NB4 (cell line): ENCODE measurements around the gene ABLIM1.

Experiments used
- DNase-seq: peaks from one replicate; pipeline ENCODE4 v3.0.0; 2010; ENCODE audit warnings: low read depth
- H3K4me3 ChIP-seq: one replicate; pipeline ENCODE4 v1.5.1; 2011; ENCODE audit warnings: mild to moderate bottlenecking, low read depth, low read length, moderate library complexity
- MYC ChIP-seq: IDR thresholded peaks from 2 replicates; pipeline ENCODE4 v1.6.1; 2011; ENCODE audit warnings: low read depth, low read length
- POLR2A ChIP-seq: IDR thresholded peaks from 2 replicates; pipeline ENCODE4 v1.6.1; 2011; ENCODE audit warnings: mild to moderate bottlenecking; ENCODE audit not compliant: insufficient read length; ENCODE audit errors: extremely low read depth
- TF ChIP-seq, protein P1 (sequence below): IDR thresholded peaks from 2 replicates; pipeline ENCODE4 v1.6.1; 2011; ENCODE audit warnings: low read depth, low read length
- TF ChIP-seq, protein P2 (sequence below): IDR thresholded peaks from one replicate; pipeline ENCODE4 v1.5.1; 2012; ENCODE audit warnings: low read depth, low read length

Gene ABLIM1

DNA sequence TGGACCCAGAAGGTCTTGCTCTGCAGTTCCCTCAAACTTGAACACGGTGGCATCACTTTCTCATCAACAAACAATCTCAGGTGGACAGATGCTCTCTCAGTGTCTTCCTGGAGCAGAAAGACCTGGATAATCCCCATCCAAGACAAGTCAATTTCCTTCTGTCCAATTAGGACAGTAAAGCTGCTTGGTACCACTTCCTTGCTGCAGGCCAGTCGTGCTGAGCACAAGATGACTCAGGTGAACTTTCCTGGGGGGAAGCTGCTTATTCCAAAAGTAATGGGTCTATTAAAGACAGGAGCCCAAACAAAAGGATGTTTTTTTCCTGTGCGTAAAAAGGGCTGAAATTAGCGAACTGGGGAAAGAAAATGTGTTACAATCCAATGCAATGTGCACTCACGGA, 146.2 kb downstream of the ABLIM1 start:
- TF ChIP-seq, protein P1, sequence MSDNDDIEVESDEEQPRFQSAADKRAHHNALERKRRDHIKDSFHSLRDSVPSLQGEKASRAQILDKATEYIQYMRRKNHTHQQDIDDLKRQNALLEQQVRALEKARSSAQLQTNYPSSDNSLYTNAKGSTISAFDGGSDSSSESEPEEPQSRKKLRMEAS: no peak
- no peak for TF ChIP-seq MYC
- TF ChIP-seq, protein P2, sequence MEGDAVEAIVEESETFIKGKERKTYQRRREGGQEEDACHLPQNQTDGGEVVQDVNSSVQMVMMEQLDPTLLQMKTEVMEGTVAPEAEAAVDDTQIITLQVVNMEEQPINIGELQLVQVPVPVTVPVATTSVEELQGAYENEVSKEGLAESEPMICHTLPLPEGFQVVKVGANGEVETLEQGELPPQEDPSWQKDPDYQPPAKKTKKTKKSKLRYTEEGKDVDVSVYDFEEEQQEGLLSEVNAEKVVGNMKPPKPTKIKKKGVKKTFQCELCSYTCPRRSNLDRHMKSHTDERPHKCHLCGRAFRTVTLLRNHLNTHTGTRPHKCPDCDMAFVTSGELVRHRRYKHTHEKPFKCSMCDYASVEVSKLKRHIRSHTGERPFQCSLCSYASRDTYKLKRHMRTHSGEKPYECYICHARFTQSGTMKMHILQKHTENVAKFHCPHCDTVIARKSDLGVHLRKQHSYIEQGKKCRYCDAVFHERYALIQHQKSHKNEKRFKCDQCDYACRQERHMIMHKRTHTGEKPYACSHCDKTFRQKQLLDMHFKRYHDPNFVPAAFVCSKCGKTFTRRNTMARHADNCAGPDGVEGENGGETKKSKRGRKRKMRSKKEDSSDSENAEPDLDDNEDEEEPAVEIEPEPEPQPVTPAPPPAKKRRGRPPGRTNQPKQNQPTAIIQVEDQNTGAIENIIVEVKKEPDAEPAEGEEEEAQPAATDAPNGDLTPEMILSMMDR: no peak
- TF ChIP-seq POLR2A: no peak

DNA sequence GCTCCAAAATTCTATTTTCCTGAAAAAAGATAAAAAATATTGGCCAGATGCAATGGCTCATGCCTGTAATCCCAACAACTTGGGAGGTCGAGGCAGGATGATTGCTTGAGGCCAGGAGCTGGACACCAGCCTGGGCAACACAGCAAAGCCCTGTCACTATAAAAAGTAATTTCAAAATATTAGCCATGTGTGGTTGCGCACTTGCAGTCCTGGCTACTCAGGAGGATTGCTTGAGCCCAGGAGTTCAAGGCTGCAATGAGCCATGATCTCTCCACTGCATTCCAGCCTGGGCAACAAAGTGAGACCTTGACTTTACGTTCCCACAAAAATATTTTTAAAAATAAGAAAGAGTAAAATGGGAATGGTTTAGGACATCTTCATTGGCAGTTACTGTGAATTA, 149.7 kb downstream of the ABLIM1 start:
- no peak overlapping the region for H3K4me3 ChIP-seq
- TF ChIP-seq POLR2A: no peak
- TF ChIP-seq, protein P2: no peak
- TF ChIP-seq, protein P1: no peak
- TF ChIP-seq MYC: no peak
- no peak for DNase-seq

More for the DNA sequence above, 146.2 kb downstream of the ABLIM1 start:
- H3K4me3 ChIP-seq: no peak overlapping the region
- DNase-seq: no peak

DNA sequence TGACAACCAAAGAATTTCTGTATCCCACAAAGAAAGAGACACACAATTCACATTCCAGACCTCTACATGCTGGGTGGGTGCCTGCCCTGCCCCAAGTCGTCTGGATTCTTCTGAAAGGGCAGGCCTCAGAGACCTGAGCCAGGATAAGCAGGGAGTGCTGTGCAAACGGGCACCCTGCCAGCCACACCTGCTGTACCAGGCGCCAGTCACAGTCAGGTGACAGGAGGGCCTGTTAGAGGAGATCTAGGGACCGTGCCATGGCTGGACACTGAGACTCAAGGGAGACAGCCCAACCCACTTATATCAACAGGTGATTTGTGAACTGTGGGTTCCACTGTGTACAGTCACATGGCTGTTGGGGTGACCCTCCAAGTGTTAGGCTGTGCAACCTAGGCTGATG, 150.6 kb downstream of the ABLIM1 start:
- no peak for DNase-seq
- TF ChIP-seq, protein P2: no peak
- TF ChIP-seq POLR2A (no peak), MYC (no peak)
- TF ChIP-seq, protein P1: no peak
- no peak overlapping the region for H3K4me3 ChIP-seq

DNA sequence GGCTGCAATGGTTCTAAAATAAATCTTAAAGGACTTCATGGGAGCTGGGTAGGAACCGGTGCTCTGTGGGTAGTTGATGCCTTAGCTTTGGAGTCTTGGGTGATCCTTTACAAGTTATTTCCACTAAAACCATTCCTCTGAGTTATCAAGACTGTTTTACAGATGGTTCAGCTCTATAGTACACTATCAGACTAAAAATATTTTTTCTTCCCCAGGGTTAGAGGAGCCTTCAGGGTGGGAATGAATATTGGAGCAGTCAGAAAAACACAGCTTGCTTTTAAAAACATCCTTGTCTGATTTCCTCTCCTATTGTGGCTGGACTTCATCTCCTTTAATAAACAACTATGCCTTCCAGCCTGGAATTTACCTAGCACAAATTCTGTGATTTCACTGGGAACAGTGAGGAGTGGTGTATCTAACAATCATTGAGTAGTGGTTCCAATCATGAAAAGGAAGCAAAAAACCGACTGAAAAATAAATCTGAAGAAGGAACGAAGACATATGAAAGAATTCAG, 151.1 kb downstream of the ABLIM1 start:
- DNase-seq: no peak
- no peak overlapping the region for H3K4me3 ChIP-seq
- TF ChIP-seq, protein P2: no peak
- TF ChIP-seq POLR2A (no peak), MYC (no peak)
- TF ChIP-seq, protein P1: no peak

DNA sequence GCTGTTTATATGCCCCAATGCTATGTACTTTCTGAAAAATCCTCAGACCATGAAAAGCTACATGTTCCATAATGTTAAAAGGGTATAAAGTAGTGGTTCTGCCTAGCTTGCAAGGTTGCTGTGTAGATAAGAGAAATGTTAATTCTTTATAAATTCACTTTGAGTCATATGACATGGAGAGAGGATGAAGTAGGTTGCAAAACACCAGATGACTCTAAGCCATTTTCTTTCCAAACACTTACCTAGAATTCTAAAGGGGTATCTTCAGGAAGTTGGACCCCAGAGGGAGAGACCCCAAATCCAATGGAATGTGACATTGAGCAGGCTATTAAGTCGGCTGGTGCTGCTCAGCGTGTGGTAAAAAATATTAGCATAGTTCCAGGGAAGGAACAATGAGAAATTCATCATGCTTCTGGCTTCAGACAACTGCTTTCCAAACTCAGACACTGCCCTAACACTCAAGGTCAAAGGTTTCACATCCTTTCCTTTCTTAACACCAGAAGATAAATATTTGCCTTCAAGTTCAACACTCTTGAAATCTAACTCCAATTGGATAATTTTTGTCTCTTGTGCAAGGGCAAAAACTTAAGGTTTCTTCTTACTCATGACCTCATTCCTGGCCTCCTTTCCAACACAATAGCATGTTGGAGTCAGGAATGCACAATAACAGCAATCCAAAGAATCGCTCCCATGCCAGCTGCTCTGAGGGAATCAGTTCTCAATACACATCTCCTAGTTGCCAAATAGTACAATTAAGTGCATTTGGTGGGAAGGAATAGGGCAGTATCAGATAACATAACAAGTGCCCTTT, 153.1 kb downstream of the ABLIM1 start:
- TF ChIP-seq POLR2A: no peak
- TF ChIP-seq, protein P2: no peak
- DNase-seq: no peak
- no peak overlapping the region for H3K4me3 ChIP-seq
